ENCODE data around the gene IHH.

The IHH gene

GRCh38 chr2:219095406-219095935 is 34.8 kb upstream of the IHH start:
- no peak overlapping the region for H3K27ac ChIP-seq
- no peak for DNase-seq (ENCODE audit: low spot score)
- no peak overlapping the region for H3K4me3 ChIP-seq
- no peak for TF ChIP-seq CTCF (IDR thresholded peaks at IDR 0.05)

- DNase-seq (ENCODE audit: low spot score): no peak
- no peak for TF ChIP-seq CTCF (IDR thresholded peaks at IDR 0.05)
- no peak overlapping the region for H3K27ac ChIP-seq
- no peak overlapping the region for H3K4me3 ChIP-seq
These were observed 33.5 kb upstream of the IHH start for GRCh38 chr2:219094171-219094570.

- TF ChIP-seq CTCF (IDR thresholded peaks at IDR 0.05): no peak
- H3K4me3 ChIP-seq: no peak overlapping the region
- no peak overlapping the region for H3K27ac ChIP-seq
- no peak for DNase-seq (ENCODE audit: low spot score)
These were observed 29.9 kb upstream of the IHH start for GRCh38 chr2:219090436-219091299.

GRCh38 chr2:219089330-219089729 is 28.6 kb upstream of the IHH start:
- Histone ChIP-seq H3K4me3 (no peak overlapping the region), H3K27ac (no peak overlapping the region)
- no peak for TF ChIP-seq CTCF (IDR thresholded peaks at IDR 0.05)
- no peak for DNase-seq (ENCODE audit: low spot score)

GRCh38 chr2:219087848-219088247 is 27.1 kb upstream of the IHH start:
- H3K27ac ChIP-seq: no peak overlapping the region
- no peak for DNase-seq (ENCODE audit: low spot score)
- no peak for TF ChIP-seq CTCF (IDR thresholded peaks at IDR 0.05)
- H3K4me3 ChIP-seq: no peak overlapping the region

- no peak overlapping the region for H3K4me3 ChIP-seq
- DNase-seq (ENCODE audit: low spot score): no peak
- no peak overlapping the region for H3K27ac ChIP-seq
- no peak for TF ChIP-seq CTCF (IDR thresholded peaks at IDR 0.05)
These were observed 26.6 kb upstream of the IHH start for GRCh38 chr2:219087361-219087760.

GRCh38 chr2:219086196-219086595 is 25.5 kb upstream of the IHH start:
- Histone ChIP-seq H3K4me3 (no peak overlapping the region), H3K27ac (no peak overlapping the region)
- TF ChIP-seq CTCF (IDR thresholded peaks at IDR 0.05): no peak
- no peak for DNase-seq (ENCODE audit: low spot score)
